Activated T-helper 2 cell treated with anti-CD3 and anti-CD28 coated beads, Interferon-gamma antibody, Interleukin-2, Interleukin-4, amounts not matched to agents 10 μg/mL and 5 μg/mL and 100 μg/mL, durations not matched to agents 14 hours and 24 hours and 36 hours (primary cell): ENCODE data around the gene SPPL2C. TPM values are rescaled to one million over a fixed set of nuclear protein-coding genes. Genes with fewer than 3 reads are reported as not detected.

Experiments
- DNase-seq: peaks from one replicate; pipeline ENCODE4 v3.0.0; 2021; ENCODE audit warnings: low spot score
- H3K27ac Mint-ChIP-seq: one replicate; pipeline ENCODE4 v1.8.0; 2021; ENCODE audit warnings: mixed read lengths
- H3K27me3 Mint-ChIP-seq: one replicate; pipeline ENCODE4 v1.8.0; 2021; ENCODE audit warnings: low read depth, mixed read lengths
- H3K36me3 Mint-ChIP-seq: one replicate; pipeline ENCODE4 v1.8.0; 2021; ENCODE audit warnings: low read depth, mixed read lengths
- H3K4me1 Mint-ChIP-seq: one replicate; pipeline ENCODE4 v1.8.0; 2021; ENCODE audit warnings: low read depth, mixed read lengths
- H3K4me3 Mint-ChIP-seq: one replicate; pipeline ENCODE4 v1.8.0; 2021; ENCODE audit warnings: low read depth, mild to moderate bottlenecking, moderate library complexity, mixed read lengths
- H3K9me3 Mint-ChIP-seq: one replicate; pipeline ENCODE4 v1.8.0; 2021; ENCODE audit warnings: mixed read lengths
- intact Hi-C: fragments of 100-400 bp; cut with micrococcal nuclease; formaldehyde crosslinking; loops from one replicate; pipeline ENCODE4 v1.15.1; 2023
- total RNA-seq: library from RNA; stranded (reverse); gene quantifications from 2 replicates; pipeline ENCODE4 v1.2.3, GENCODE V29; 2022

The SPPL2C gene
- total RNA-seq, 1 donor from 2014 or later, result not detected

GRCh38 chr17:45876539-45876938 lies 31.9 kb downstream of the SPPL2C start:
- intact Hi-C loops, result no loop called here
- H3K27me3 Mint-ChIP-seq, result peaks cover 18% of the 10 kb centered on the region
- no peak overlapping the region for H3K4me3 Mint-ChIP-seq
- H3K27ac Mint-ChIP-seq, result no peak overlapping the region
- no peak for DNase-seq
- H3K36me3 Mint-ChIP-seq, result no peaks in the 10 kb centered on the region
- H3K9me3 Mint-ChIP-seq, result no peaks in the 10 kb centered on the region
- peaks cover 11% of the 10 kb centered on the region for H3K4me1 Mint-ChIP-seq

GRCh38 chr17:45877467-45877866 lies 32.8 kb downstream of the SPPL2C start:
- Mint-ChIP-seq H3K27ac (no peak overlapping the region), H3K9me3 (no peaks in the 10 kb centered on the region), H3K4me1 (peaks cover 7% of the 10 kb centered on the region), H3K27me3 (peaks cover 18% of the 10 kb centered on the region), H3K4me3 (no peak overlapping the region), H3K36me3 (no peaks in the 10 kb centered on the region)
- no peak for DNase-seq
- intact Hi-C loops, result no loop called here

DNA sequence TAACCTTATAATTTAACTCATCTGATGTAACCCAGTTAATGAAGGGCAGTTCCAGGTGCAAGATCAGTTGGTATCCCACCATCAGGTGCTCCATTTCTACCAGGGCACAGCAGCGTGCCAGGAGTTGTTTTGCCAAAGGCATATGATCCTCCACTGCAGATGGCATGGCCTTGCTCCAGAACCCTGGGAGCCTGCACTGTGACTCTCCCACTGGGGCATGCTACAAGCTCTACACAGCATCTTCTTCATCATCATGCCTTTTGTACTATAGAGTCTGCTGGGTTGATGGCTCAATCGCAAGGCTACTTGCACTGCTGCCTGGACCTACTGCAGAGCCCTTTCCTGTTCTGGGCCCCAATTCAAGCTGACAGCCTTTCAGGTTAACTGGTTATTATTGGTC lies 38.4 kb downstream of the SPPL2C start:
- Mint-ChIP-seq H3K27me3 (peaks cover 2% of the 10 kb centered on the region), H3K4me3 (no peak overlapping the region), H3K36me3 (no peaks in the 10 kb centered on the region), H3K27ac (no peak overlapping the region), H3K9me3 (no peaks in the 10 kb centered on the region), H3K4me1 (peaks cover 2% of the 10 kb centered on the region)
- intact Hi-C loops, result no loop called here
- DNase-seq, result no peak

GRCh38 chr17:45886852-45887251 lies 42.2 kb downstream of the SPPL2C start:
- Mint-ChIP-seq H3K4me1 (peaks cover 2% of the 10 kb centered on the region), H3K27me3 (peaks cover 14% of the 10 kb centered on the region), H3K4me3 (no peak overlapping the region), H3K9me3 (no peaks in the 10 kb centered on the region), H3K27ac (no peak overlapping the region), H3K36me3 (no peaks in the 10 kb centered on the region)
- intact Hi-C loops, result no loop called here
- DNase-seq, result no peak

DNA sequence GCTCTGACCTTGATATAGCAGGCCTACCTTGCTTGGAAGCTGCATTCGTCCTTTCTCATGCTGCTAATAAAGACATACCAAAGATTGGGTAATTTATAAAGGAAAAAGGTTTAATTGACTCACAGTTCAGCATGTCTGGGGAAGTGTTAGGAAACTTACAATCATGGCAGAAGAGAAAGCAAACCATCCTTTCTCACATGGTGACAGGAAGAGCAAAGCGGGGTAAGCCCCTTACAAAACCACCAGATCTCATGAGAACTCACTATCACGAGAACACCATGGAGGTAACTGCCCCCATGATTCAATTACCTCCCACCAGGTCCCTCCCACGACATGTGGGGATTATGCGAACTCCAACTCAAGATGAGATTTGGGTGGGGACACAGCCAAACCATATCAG lies 43.7 kb downstream of the SPPL2C start:
- Mint-ChIP-seq H3K36me3 (no peaks in the 10 kb centered on the region), H3K4me1 (peaks cover 2% of the 10 kb centered on the region), H3K4me3 (no peak overlapping the region), H3K27ac (no peak overlapping the region), H3K27me3 (peaks cover 21% of the 10 kb centered on the region), H3K9me3 (no peaks in the 10 kb centered on the region)
- DNase-seq, result no peak
- intact Hi-C loops, result no loop called here

- Mint-ChIP-seq H3K4me3 (no peak overlapping the region), H3K27ac (no peak overlapping the region), H3K27me3 (peaks cover 25% of the 10 kb centered on the region), H3K4me1 (peaks cover 4% of the 10 kb centered on the region), H3K36me3 (no peaks in the 10 kb centered on the region), H3K9me3 (no peaks in the 10 kb centered on the region)
- intact Hi-C loops, result no loop called here
- DNase-seq, result no peak
Observed at GRCh38 chr17:45889579-45889978, 44.9 kb downstream of the SPPL2C start.

DNA sequence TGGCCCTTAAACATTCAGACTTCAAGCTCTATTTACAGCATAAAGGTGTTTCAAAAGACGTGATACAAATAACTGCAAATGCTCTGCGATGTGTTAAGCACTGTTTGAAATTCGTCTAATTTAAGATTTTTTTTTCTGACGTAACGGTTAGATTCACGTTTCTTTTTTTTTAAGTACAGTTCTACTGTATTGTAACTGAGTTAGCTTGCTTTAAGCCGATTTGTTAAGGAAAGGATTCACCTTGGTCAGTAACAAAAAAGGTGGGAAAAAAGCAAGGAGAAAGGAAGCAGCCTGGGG lies 49.0 kb downstream of the SPPL2C start:
- no peaks in the 10 kb centered on the region for H3K9me3 Mint-ChIP-seq
- no peak overlapping the region for H3K27ac Mint-ChIP-seq
- H3K36me3 Mint-ChIP-seq, result no peaks in the 10 kb centered on the region
- peaks cover 4% of the 10 kb centered on the region for H3K4me1 Mint-ChIP-seq
- H3K4me3 Mint-ChIP-seq, result peak overlapping the region; percentile 65
- no peak for DNase-seq
- peaks cover 54% of the 10 kb centered on the region for H3K27me3 Mint-ChIP-seq
- intact Hi-C loops, result no loop called here

GRCh38 chr17:45894022-45894784 lies 49.5 kb downstream of the SPPL2C start, which contains the start of gene MAPT:
Gene MAPT, plus strand, starts transcription at chr17:45894554. Its CDS starts 67,784 bp downstream, at chr17:45962338.
- peak; percentile 77 for DNase-seq
- peaks cover 59% of the 10 kb centered on the region for H3K27me3 Mint-ChIP-seq
- intact Hi-C loops, result no loop called here
- no peak within 1 kb of the TSS for H3K27ac Mint-ChIP-seq
- no peaks in the 10 kb centered on the region for H3K36me3 Mint-ChIP-seq
- peaks cover 4% of the 10 kb centered on the region for H3K4me1 Mint-ChIP-seq
- no peaks in the 10 kb centered on the region for H3K9me3 Mint-ChIP-seq
- peak within 1 kb of the TSS; percentile 76 for H3K4me3 Mint-ChIP-seq

DNA sequence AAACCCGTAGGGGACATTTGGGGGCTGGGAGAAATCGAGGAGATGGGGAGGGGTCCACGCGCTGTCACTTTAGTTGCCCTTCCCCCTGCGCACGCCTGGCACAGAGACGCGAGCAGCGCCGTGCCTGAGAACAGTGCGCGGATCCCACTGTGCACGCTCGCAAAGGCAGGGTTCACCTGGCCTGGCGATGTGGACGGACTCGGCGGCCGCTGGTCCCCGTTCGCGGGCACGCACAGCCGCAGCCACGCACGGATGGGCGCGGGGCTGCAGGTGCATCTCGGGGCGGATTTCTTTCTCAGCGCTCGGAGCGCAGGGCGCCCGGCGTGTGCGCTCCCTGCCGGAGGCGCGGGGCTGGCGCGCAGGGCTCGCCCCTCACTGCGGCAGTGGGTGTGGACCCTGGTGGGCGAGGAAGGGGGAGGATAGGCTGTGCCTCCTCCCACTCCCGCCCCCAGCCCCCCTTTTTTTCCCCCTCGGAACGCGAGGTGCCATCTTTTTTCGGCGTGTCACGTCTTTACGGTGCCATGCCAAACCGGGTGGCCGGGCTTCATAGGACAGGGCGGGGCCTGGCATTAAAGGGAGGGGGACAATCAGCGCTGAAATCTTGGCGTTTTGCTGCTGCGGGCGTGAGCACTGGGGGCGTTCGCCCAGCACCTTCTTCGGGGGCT lies 50.8 kb downstream of the SPPL2C start:
- Mint-ChIP-seq H3K27ac (no peak overlapping the region), H3K4me3 (peak overlapping the region; percentile 76), H3K27me3 (peaks cover 68% of the 10 kb centered on the region), H3K36me3 (no peaks in the 10 kb centered on the region), H3K9me3 (no peaks in the 10 kb centered on the region), H3K4me1 (peaks cover 4% of the 10 kb centered on the region)
- intact Hi-C loops, result no loop called here
- DNase-seq, result peak; percentile 10

DNA sequence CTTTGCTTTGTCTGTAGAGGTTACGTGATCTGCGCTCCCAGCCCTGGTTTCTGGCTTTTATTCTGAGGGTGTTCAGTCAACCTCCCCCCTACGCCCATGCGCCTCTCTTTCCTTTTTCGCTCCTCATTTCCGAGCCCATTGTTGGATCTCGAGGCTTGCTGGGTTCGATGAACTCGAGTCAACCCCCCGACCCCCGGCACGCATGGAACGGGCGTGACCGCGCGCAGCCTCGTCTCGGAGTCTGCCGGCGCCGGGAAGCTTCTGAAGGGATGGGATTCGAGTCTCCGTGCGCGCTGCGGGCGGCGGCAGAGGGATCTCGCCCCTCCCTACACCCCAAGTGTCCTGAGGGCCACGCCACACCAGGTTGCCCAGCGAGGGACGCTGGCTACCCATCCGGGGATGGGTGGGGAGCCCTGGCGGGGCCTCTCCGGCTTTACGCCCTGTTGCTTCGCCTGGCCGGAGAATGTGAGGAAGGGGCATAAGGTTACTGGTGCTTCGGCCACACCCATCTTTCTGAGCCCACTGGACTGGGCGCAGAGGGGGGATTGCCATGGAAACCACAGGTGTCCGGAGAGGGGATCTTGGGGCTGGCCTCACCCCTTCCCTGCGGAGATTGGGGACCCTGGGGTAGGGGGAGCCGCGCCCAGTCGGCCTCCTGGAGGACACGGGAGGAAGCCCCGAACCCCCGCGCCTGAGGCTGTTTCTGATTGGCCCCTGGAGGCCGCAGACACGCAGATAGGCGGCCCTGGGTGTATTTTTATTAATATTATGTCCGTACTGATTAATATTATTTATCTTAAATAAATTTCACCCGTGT lies 51.5 kb downstream of the SPPL2C start:
- peaks cover 64% of the 10 kb centered on the region for H3K27me3 Mint-ChIP-seq
- no peak for DNase-seq

More for the DNA sequence above, 51.5 kb downstream of the SPPL2C start:
- H3K4me1 Mint-ChIP-seq, result peaks cover 4% of the 10 kb centered on the region
- H3K9me3 Mint-ChIP-seq, result no peaks in the 10 kb centered on the region
- intact Hi-C loops, result no loop called here
- H3K4me3 Mint-ChIP-seq, result peak overlapping the region; percentile 58
- no peak overlapping the region for H3K27ac Mint-ChIP-seq
- H3K36me3 Mint-ChIP-seq, result no peaks in the 10 kb centered on the region

Other genes with a start within 250 kb of the SPPL2C start
- not detected in 2 replicates for gene CRHR1, start 60.6 kb upstream of the SPPL2C start, total RNA-seq
- gene MAPT, start 49.7 kb downstream of the SPPL2C start, total RNA-seq, result 1.1 and 1.3 TPM in 2 replicates
- gene STH, start 154.4 kb downstream of the SPPL2C start, total RNA-seq, result not detected in 2 replicates